Glutamatergic neuron (in vitro differentiated cells): ENCODE results near the gene TRIM24. TPM values are rescaled to one million over a fixed set of nuclear protein-coding genes. Genes with fewer than 3 reads are reported as not detected.
"Not testable (repeated sequence)": the region's sequence is repeated elsewhere in the genome, so short reads cannot be mapped to it uniquely, and the experiment has no call there.

Experiments
- DNase-seq: peaks from one replicate; pipeline ENCODE4 v3.0.0; 2022
- H3K27ac Mint-ChIP-seq: one replicate; pipeline ENCODE4 v1.8.0; 2020; ENCODE audit warnings: mild to moderate bottlenecking, mixed read lengths, inconsistent platforms; ENCODE audit not compliant: unreplicated experiment
- H3K27me3 Mint-ChIP-seq: one replicate; pipeline ENCODE4 v1.8.0; 2020; ENCODE audit warnings: mild to moderate bottlenecking, moderate library complexity, mixed read lengths, inconsistent platforms; ENCODE audit not compliant: unreplicated experiment
- H3K36me3 Mint-ChIP-seq: one replicate; pipeline ENCODE4 v1.8.0; 2020; ENCODE audit warnings: mild to moderate bottlenecking, mixed read lengths, inconsistent platforms; ENCODE audit not compliant: unreplicated experiment
- H3K4me1 Mint-ChIP-seq: one replicate; pipeline ENCODE4 v1.8.0; 2020; ENCODE audit warnings: mild to moderate bottlenecking, low read depth, mixed read lengths, inconsistent platforms; ENCODE audit not compliant: unreplicated experiment
- H3K4me3 Mint-ChIP-seq: one replicate; pipeline ENCODE4 v1.8.0; 2020; ENCODE audit warnings: mild to moderate bottlenecking, mixed read lengths, inconsistent platforms; ENCODE audit not compliant: unreplicated experiment
- H3K9me3 Mint-ChIP-seq: one replicate; pipeline ENCODE4 v1.8.0; 2020; ENCODE audit warnings: mild to moderate bottlenecking, moderate library complexity, mixed read lengths, inconsistent platforms; ENCODE audit not compliant: unreplicated experiment
- total RNA-seq: library from RNA; stranded (reverse); fragmentation: NEBNext Ultra II Directional; extraction: Animal tissue kit (Norgen Biotek cat#: 25700); gene quantifications from one replicate; pipeline ENCODE4 v1.2.1, GENCODE V29; 2021; ENCODE audit not compliant: unreplicated experiment
- TF ChIP-seq, protein P1 (sequence below): fragments of 200-600 bp; sonication (generic); IDR thresholded peaks from one replicate; pipeline ENCODE4 v1.5.0; 2021; ENCODE audit not compliant: partially characterized antibody, unreplicated experiment

TRIM24 gene
- total RNA-seq, 1 donor from 2014 or later, result 85.6 TPM

DNA sequence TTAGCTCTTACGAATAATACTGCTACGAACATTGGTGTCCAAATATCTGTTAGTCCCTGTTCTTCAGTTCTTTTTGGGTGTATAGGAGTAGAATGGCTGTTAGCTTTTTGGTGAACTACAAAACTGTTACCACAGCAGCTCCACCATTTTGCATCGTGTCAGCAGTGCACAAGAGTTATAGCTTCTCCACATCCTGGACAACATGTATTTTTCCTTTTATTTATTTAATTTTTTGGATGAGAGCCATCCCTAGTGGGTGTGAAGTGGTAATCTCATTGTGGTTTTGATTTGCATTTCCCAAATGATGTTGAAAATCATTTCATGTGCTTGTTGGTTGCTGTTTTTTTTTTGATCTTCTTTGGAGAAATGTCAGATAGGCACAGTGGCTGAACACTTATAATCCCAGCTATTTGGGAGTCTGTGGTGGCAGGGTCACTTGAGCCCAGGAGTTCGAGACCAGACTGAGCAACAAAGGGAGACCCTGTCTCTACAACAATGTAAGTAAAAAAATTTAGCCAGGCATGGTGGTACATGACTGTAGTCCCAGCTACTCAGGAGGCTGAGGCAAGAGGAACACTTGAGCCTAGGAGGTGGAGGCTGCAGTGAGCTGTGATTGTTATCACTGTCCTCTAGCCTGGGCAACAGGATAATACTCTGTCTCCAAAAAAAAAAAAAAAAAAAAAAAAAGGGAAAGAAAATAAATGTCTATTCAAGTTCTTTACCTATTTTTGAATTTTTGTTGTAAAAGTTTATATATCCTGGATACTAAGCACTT is 31.7 kb downstream of the TRIM24 start:
- no peak overlapping the region for H3K27ac Mint-ChIP-seq
- peaks cover 32% of the 10 kb centered on the region for H3K4me1 Mint-ChIP-seq
- H3K27me3 Mint-ChIP-seq, result no peaks in the 10 kb centered on the region
- H3K4me3 Mint-ChIP-seq, result no peak overlapping the region
- peaks cover 4% of the 10 kb centered on the region for H3K9me3 Mint-ChIP-seq
- H3K36me3 Mint-ChIP-seq, result no peaks in the 10 kb centered on the region
- DNase-seq, result no peak
- TF ChIP-seq, protein P1, sequence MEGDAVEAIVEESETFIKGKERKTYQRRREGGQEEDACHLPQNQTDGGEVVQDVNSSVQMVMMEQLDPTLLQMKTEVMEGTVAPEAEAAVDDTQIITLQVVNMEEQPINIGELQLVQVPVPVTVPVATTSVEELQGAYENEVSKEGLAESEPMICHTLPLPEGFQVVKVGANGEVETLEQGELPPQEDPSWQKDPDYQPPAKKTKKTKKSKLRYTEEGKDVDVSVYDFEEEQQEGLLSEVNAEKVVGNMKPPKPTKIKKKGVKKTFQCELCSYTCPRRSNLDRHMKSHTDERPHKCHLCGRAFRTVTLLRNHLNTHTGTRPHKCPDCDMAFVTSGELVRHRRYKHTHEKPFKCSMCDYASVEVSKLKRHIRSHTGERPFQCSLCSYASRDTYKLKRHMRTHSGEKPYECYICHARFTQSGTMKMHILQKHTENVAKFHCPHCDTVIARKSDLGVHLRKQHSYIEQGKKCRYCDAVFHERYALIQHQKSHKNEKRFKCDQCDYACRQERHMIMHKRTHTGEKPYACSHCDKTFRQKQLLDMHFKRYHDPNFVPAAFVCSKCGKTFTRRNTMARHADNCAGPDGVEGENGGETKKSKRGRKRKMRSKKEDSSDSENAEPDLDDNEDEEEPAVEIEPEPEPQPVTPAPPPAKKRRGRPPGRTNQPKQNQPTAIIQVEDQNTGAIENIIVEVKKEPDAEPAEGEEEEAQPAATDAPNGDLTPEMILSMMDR, result no peak

DNA sequence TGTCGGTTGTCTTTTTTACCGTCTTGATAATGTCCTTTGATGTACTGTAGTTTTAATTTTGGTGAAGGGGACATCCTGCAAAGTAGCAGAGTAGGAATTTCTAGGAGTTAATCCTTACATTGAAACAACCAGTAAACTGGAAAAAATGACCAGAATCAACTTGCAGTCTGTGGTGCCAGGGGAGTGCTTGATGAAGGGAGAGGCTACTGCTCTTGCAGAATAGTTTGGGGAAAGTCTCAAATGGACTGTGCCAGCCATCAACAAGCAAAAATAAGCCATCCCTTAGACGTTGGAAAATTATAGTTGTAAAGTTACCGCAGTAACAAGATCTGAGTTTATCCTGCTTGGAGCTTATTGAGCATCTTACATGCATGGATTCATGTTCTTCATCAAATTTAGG is 32.4 kb downstream of the TRIM24 start:
- TF ChIP-seq, protein P1, result no peak
- Mint-ChIP-seq H3K9me3 (peaks cover 4% of the 10 kb centered on the region), H3K27me3 (no peaks in the 10 kb centered on the region), H3K27ac (no peak overlapping the region), H3K4me1 (peaks cover 29% of the 10 kb centered on the region), H3K4me3 (no peak overlapping the region), H3K36me3 (no peaks in the 10 kb centered on the region)
- DNase-seq, result no peak

DNA sequence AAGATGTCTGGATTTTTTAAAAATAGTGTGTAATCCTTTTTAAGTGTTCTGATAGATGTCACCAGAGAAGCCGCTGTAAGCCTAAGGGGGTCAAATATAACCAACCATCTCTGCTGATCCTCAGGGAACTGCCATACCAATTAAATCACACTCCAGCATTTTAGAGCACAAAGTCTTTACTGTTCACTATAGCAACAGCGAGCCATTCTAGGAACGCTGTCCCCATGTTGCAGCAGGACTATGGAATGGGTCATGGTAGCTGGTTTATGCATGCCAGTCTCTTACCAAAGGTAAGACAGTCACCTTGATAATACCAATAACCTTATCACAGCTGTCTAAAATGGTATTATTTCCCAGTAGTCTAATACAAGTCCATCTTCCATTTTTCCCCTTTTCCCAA is 33.5 kb downstream of the TRIM24 start:
- TF ChIP-seq, protein P1, result no peak
- no peaks in the 10 kb centered on the region for H3K36me3 Mint-ChIP-seq
- H3K27ac Mint-ChIP-seq, result peak overlapping the region; percentile 19
- no peak overlapping the region for H3K4me3 Mint-ChIP-seq
- peaks cover 1% of the 10 kb centered on the region for H3K27me3 Mint-ChIP-seq
- peaks cover 21% of the 10 kb centered on the region for H3K4me1 Mint-ChIP-seq
- no peak for DNase-seq
- peaks cover 2% of the 10 kb centered on the region for H3K9me3 Mint-ChIP-seq

DNA sequence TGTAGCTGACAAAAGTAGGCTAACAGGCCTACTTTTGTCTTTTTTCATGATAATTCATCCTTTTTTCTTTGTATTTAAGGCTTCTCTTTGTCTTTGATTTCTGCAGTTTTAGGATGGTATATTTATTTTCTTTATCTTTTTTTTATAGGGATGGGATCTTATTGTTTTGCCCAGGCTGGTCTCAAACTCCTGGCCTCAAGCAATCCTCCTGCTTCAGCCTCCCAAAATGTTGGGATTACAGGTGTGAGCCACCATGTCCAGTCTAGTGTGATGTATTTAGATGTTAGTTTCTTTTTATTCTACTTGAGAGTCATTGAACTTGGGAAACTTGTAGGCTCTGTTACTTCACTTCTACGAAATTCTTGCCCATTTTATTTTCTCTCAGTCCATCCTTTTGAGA is 35.4 kb downstream of the TRIM24 start:
- no peak for DNase-seq
- no peak overlapping the region for H3K27ac Mint-ChIP-seq
- H3K4me3 Mint-ChIP-seq, result no peak overlapping the region
- peaks cover 7% of the 10 kb centered on the region for H3K9me3 Mint-ChIP-seq
- TF ChIP-seq, protein P1, result no peak
- peaks cover 31% of the 10 kb centered on the region for H3K4me1 Mint-ChIP-seq
- H3K27me3 Mint-ChIP-seq, result peaks cover 3% of the 10 kb centered on the region
- no peaks in the 10 kb centered on the region for H3K36me3 Mint-ChIP-seq

DNA sequence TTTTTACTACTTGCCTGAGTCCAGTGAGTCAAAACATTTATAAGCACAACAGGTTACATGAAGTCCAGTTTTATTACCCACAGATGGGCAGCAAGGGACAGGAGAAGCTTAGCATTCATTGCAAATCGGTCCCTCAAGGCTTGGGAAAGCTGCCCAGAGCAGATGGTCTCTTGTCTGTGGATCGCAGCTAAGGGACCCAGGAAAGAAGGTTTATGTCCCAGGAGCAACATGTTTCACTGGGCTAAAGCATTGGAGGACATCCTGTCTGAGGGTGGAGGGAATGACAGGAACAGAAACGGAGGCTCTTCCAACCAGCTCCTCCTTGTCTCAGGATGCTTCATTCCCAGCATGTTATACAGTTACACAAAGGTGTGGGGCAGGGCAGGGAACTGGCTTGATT is 39.3 kb downstream of the TRIM24 start:
- peak; percentile 56 for DNase-seq
- Mint-ChIP-seq H3K27ac (peak overlapping the region; percentile 92), H3K4me3 (peak overlapping the region; percentile 58), H3K27me3 (peaks cover 3% of the 10 kb centered on the region), H3K9me3 (peaks cover 7% of the 10 kb centered on the region), H3K36me3 (no peaks in the 10 kb centered on the region), H3K4me1 (peaks cover 30% of the 10 kb centered on the region)
- TF ChIP-seq, protein P1, result no peak

DNA sequence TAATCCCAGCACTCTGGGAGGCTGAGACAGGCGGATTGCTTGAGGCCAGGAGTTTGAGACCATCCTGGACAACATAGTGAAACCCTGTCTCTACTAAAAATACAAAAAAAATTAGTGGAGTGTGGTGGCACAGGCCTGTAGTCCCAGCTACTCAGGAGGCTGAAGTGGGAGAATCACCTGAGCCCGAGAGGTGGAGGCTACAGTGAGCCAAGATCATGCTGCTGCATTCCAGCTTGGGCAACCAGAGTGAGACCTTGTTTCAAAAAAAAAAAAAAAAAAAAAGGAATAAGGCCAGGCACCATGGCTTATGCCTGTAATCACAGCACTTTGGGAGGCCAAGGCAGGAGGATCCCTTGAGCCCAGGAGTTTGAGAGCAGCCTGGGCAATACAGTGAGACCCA is 40.2 kb downstream of the TRIM24 start:
- H3K27ac Mint-ChIP-seq, H3K27me3 Mint-ChIP-seq, H3K4me3 Mint-ChIP-seq, DNase-seq, H3K9me3 Mint-ChIP-seq, H3K36me3 Mint-ChIP-seq: not testable (repeated sequence)
- H3K4me1 Mint-ChIP-seq, result peaks cover 30% of the 10 kb centered on the region
